K562 (cell line): ENCODE results near the gene HMBS. TPM values are rescaled to one million over a fixed set of nuclear protein-coding genes. Genes with fewer than 3 reads are reported as not detected.

ENCODE experiments used
- DNMT1 ChIP-seq: fragments of 450-650 bp; IDR thresholded peaks from 2 replicates; pipeline ENCODE4 v1.6.1; 2016; ENCODE audit warnings: antibody characterized with exemption, mild to moderate bottlenecking
- GTF2A2 ChIP-seq: IDR thresholded peaks from 2 replicates; pipeline ENCODE4 v1.6.1; 2016; ENCODE audit warnings: mild to moderate bottlenecking, missing genetic modification characterization, missing compliant biosample characterization
- JUN ChIP-seq, 2 experiments: sonication (generic) in 1 of 2; formaldehyde crosslinking in 1 of 2; IDR thresholded peaks; 2 replicates each; pipeline versions ENCODE4 v1.6.1 to v1.8.0; 2012 to 2022; ENCODE audit warnings: borderline replicate concordance in 2 of 2, mild to moderate bottlenecking in 2 of 2, improper control_type of control experiment in 1 of 2, low read depth in 1 of 2, low read length in 1 of 2, missing genetic modification reagents in 1 of 2
- L3MBTL2 ChIP-seq: fragments of 450-650 bp; IDR thresholded peaks from 2 replicates; pipeline ENCODE4 v1.6.1; 2016; ENCODE audit warnings: mild to moderate bottlenecking, moderate library complexity
- MBD2 ChIP-seq: sonication (generic); IDR thresholded peaks from 2 replicates; pipeline ENCODE4 v1.6.1; 2016; ENCODE audit warnings: low read depth, borderline replicate concordance
- MYNN ChIP-seq, 2 experiments: sonication (generic); formaldehyde crosslinking in 1 of 2; IDR thresholded peaks; 2 replicates each; pipeline versions ENCODE4 v1.5.0 to v1.6.1; 2016 to 2020; ENCODE audit warnings: antibody characterized with exemption in 1 of 2, missing genetic modification reagents in 1 of 2
- SAP30 ChIP-seq: fragments of 200-600 bp; sonication (generic); IDR thresholded peaks from 2 replicates; pipeline ENCODE4 v1.6.1; 2012; ENCODE audit warnings: borderline replicate concordance, low read depth, mild to moderate bottlenecking, moderate library complexity, low read length, control low read depth, inconsistent platforms; ENCODE audit not compliant: insufficient read depth, poor library complexity, severe bottlenecking
- TAL1 ChIP-seq: fragments of 450-650 bp; IDR thresholded peaks from 2 replicates; pipeline ENCODE4 v1.6.1; 2016; ENCODE audit warnings: mild to moderate bottlenecking
- TCFL5 ChIP-seq: fragments of 250-450 bp; sonication (Bioruptor Pico); conservative IDR thresholded peaks from 2 replicates; pipeline ENCODE4 v1.6.1; 2021; ENCODE audit warnings: mild to moderate bottlenecking, moderate library complexity, matching md5 sums
- ZBTB33 ChIP-seq: sonication (generic); formaldehyde crosslinking; IDR thresholded peaks from 2 replicates; pipeline ENCODE4 v1.8.1; 2023; ENCODE audit warnings: mild to moderate bottlenecking, missing genetic modification reagents
- ZBTB40 ChIP-seq, 2 experiments: fragments of 450-650 bp in 1 of 2; sonication (generic) in 1 of 2; formaldehyde crosslinking in 1 of 2; IDR thresholded peaks; 2 replicates each; pipeline versions ENCODE4 v1.7.1 to v1.9.0; 2016 to 2022; ENCODE audit warnings: inconsistent platforms in 1 of 2, mild to moderate bottlenecking in 1 of 2, missing genetic modification reagents in 1 of 2
- ZBTB9 ChIP-seq: fragments of 450-650 bp; formaldehyde crosslinking; IDR thresholded peaks from 2 replicates; pipeline ENCODE4 v1.4.0; 2020; ENCODE audit warnings: mild to moderate bottlenecking, moderate library complexity
- ZFPM2 ChIP-seq: fragments of 250-450 bp; sonication (Bioruptor Pico); IDR thresholded peaks from 2 replicates; pipeline ENCODE4 v1.5.1; 2022; ENCODE audit warnings: mild to moderate bottlenecking
- ZNF124 ChIP-seq: sonication (generic); formaldehyde crosslinking; IDR thresholded peaks from 2 replicates; pipeline ENCODE4 v1.8.1; 2022; ENCODE audit warnings: missing genetic modification reagents
- polyA plus RNA-seq, 8 experiments: library from polyadenylated mRNA; depleted of rRNA in 4 of 8; stranded (reverse) in 5 of 8; unstranded in 3 of 8; fragments of >200 nt; fragmentation: Nextera tagmentation in 2 of 8; fragmentation: Illumina TruSeq in 1 of 8; extraction: Ambion mirVana in 2 of 8; extraction: Trizol in 1 of 8; gene quantifications; 2 replicates each; pipeline versions ENCODE4 v1.2.1 to v1.2.3, GENCODE V29; 2011 to 2014; ENCODE audit warnings: inconsistent platforms in 1 of 8, missing spikeins in 1 of 8
- total RNA-seq, 7 experiments: library from RNA; depleted of rRNA in 6 of 7; stranded (reverse); fragments of >200 nt in 6 of 7; fragmentation: Illumina TruSeq in 2 of 7; extraction: Trizol in 2 of 7; gene quantifications; 2 replicates each; pipeline versions ENCODE4 v1.2.1 to v1.2.3, GENCODE V29; 2011 to 2021; ENCODE audit warnings: low replicate concordance in 1 of 7

HMBS gene
- total and polyA plus RNA-seq, 9 of the 15 experiments (the other 6 are each of a cell fraction or from before 2014, with no cell fraction given), result 56.9 to 385 (median 286) TPM

- TF ChIP-seq ZBTB33 (CRISPR knock-in tag), result peak; percentile 85
- TF ChIP-seq MBD2, result peak; percentile 94
- TF ChIP-seq ZBTB40 (IDR thresholded peaks at IDR 0.05), result peak; percentile 87
- TF ChIP-seq ZBTB40 (CRISPR knock-in tag; IDR thresholded peaks at IDR 0.05), result no peak
- no peak for TF ChIP-seq DNMT1
- TF ChIP-seq TAL1, result no peak
- TF ChIP-seq L3MBTL2, result peak; percentile 98
- TF ChIP-seq SAP30, result peak; percentile 86
- TF ChIP-seq ZFPM2 (CRISPR knock-in tag), result no peak
- TF ChIP-seq ZBTB9 (CRISPR knock-in tag), result no peak
- TF ChIP-seq GTF2A2, result no peak
- TF ChIP-seq ZNF124 (CRISPR knock-in tag), result no peak
- no peak for TF ChIP-seq MYNN (IDR thresholded peaks at IDR 0.05)
- TF ChIP-seq MYNN (CRISPR knock-in tag; IDR thresholded peaks at IDR 0.05), result no peak
- TF ChIP-seq JUN (IDR thresholded peaks at IDR 0.05; ENCODE audit: borderline replicate concordance, low read depth, low read length), result peak; percentile 43; the same call in 1 of the 2 replicates
- TF ChIP-seq JUN (CRISPR knock-in tag; IDR thresholded peaks at IDR 0.05; ENCODE audit: borderline replicate concordance), result no peak
- TF ChIP-seq TCFL5 (CRISPR knock-in tag), result no peak
These were observed 36.5 kb downstream of the HMBS start, which contains the start of gene HINFP (continued) for GRCh38 chr11:119121008-119121810.
